Activated CD4-positive, alpha-beta T cell treated with anti-CD3 and anti-CD28 coated beads for 24 hours (primary cell): ENCODE data around the gene SUDS3.
"Not testable (repeated sequence)": the region's sequence is repeated elsewhere in the genome, so short reads cannot be mapped to it uniquely, and the experiment has no call there.

Experiments
- DNase-seq, 2 donors: peaks; one replicate each; pipeline ENCODE4 v3.0.0-alpha.2; 2020; ENCODE audit warnings: low read depth in 2 of 2

The SUDS3 gene

GRCh38 chr12:118397708-118398440 is 21.5 kb downstream of the SUDS3 start:
- DNase-seq, result no peak

- DNase-seq, result no peak
These were observed 22.2 kb downstream of the SUDS3 start for GRCh38 chr12:118398524-118398923.

- no peak for DNase-seq
These were observed 22.6 kb downstream of the SUDS3 start for GRCh38 chr12:118398940-118399339.

GRCh38 chr12:118402251-118402650 is 25.9 kb downstream of the SUDS3 start:
- DNase-seq, result no peak

- DNase-seq, result peak; percentile 29 to 42
These were observed 28.6 kb downstream of the SUDS3 start for GRCh38 chr12:118404876-118405521.

DNA sequence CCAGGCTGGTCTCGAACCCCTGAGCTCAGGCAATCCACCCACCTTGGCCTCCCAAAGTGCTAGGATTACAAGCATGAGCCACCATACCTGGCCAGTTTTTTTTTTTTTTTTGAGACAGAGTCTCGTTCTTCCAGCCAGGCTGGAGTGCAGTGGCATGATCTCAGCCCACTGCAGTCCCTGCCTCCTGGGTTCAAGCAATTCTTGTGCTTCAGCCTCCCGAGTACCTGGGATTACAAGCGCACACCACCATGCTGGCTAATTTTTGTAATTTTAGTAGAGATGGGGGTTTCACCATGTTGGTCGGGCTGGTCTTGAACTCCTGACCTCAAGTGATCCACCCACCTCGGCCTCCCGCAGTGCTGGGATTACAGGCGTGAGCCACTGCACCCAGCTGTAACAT is 31.9 kb downstream of the SUDS3 start:
- DNase-seq, result not testable (repeated sequence)

GRCh38 chr12:118409834-118410233 is 33.5 kb downstream of the SUDS3 start:
- no peak for DNase-seq

- DNase-seq, result no peak
These were observed 41.6 kb downstream of the SUDS3 start for GRCh38 chr12:118417942-118418341.

- DNase-seq, result no peak
These were observed 42.2 kb downstream of the SUDS3 start for GRCh38 chr12:118418385-118419057.

DNA sequence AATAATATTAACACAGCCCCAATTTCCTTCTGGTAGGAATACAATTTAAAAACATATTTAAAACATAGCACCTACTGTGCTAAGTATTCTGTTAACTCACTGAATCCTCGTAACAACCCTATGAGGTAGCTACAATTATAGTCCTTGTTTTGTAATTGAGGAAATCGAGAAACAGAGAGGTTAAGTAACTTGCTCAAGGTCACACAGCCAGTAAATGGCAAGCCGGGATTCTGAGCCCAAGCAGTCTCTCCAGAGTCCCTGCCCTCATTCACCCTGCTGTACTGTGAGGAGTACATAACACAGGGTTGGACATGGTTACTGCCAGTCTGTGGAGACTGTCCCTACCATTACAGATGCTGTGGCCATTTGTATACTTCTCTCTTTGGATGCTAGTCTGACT is 44.3 kb downstream of the SUDS3 start:
- DNase-seq, result no peak

DNA sequence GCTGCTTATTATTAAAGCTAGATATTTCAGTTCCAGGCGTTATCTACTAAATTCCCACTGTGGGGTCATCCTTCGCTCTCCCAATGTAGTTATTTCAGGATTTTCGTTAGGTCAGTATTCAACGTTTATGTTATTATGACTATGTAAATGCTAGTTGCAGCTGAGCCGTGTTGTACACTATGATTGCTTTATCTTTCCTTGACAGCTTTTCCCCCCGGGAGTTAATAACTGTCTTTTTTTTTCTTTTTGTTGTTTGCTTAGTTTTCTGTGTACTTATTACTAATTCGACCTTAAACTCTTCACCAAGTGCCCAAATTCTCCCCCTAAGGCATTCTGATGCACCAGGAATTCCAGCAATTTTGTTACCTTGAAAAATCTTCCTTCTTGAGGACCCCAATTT is 48.5 kb downstream of the SUDS3 start:
- DNase-seq, result no peak

DNA sequence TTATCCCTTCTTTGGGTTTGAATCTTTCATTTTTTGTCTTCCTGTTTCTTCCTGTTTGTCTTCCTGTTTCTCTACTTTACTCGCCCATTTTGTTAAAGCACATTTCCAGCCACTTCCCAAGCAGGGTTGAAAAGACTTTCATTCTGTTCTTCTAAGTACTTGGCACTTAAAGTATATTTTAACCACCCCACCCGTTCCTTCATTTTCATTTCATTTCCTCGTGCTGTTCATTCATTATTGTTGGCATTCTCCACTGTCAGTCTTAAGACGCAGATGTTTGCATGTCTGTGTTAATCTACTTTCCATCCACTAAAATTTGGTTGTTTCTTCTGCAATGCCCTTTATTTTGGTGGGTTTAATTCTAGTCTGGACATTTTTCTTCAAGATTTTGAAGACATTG is 49.0 kb downstream of the SUDS3 start:
- no peak for DNase-seq

- DNase-seq, result no peak
These were observed 51.5 kb downstream of the SUDS3 start for GRCh38 chr12:118427819-118428218.

DNA sequence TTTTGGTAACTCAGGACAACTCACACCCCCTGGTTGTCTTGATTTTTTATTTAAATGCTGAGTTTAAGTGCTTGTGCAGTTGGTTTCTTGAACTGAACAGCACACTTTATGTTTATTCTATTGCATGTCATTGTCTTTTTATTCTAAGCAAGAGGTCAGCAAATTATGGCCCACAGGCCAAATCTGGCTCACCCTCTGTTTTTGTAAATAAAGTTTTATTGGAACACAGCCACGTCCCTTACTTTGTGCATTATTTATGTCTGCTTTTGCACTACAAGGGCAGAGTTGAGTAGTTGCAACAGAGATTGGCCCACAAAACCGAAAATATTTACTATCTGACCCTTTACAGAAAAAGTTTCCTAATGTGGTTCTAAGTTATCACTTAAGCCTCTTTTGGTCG is 52.3 kb downstream of the SUDS3 start:
- DNase-seq, result no peak

GRCh38 chr12:118429688-118430383 is 53.5 kb downstream of the SUDS3 start:
- no peak for DNase-seq

GRCh38 chr12:118430516-118430915 is 54.2 kb downstream of the SUDS3 start:
- no peak for DNase-seq

- DNase-seq, result no peak
These were observed 56.6 kb downstream of the SUDS3 start for GRCh38 chr12:118432812-118433545.

GRCh38 chr12:118436002-118436730 is 59.8 kb downstream of the SUDS3 start:
- DNase-seq, result no peak

- no peak for DNase-seq
These were observed 60.6 kb downstream of the SUDS3 start for GRCh38 chr12:118436986-118437385.

- no peak for DNase-seq
These were observed 62.7 kb downstream of the SUDS3 start for GRCh38 chr12:118439068-118439467.

GRCh38 chr12:118446247-118446646 is 69.9 kb downstream of the SUDS3 start:
- no peak for DNase-seq
